Eye (tissue), 1 donor: ENCODE measurements around the gene RBM39.
"Not testable (repeated sequence)": the region's sequence is repeated elsewhere in the genome, so short reads cannot be mapped to it uniquely, and the experiment has no call there.

Source experiments
- DNase-seq: peaks from one replicate; pipeline ENCODE4 v3.0.0-alpha.2; 2015

The RBM39 gene

DNA sequence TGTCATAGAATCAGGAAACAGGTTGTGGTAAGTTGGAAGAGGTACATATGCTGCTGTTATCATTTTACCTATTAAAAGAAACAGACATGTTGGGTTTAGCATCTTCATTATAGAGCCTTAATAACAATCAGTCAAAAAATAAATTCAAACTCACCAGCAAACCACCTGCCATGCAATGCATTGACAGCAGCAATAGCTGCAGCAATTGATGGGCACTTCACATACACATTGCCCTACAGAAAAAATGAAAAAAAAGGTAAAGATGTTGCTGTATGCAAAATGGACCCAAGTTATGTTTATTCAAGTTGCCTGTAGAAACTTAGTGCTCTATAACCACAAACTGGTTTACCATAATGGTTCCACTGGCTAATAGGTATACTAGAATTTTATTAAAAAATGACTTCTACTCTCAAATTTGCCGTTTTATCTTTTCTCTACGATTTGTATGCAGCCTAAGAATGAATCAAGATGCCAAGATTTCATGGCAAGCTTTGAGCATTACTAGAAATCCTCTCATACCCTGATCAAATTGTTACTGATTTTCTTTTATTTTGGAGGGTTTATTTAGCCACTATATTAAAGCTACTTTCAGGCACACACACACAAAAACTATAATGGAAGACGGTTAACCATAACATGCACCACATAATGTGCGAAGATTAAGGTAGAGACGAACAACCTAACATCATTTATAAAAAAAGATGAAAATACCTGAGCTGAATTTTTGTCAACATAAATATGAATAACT lies 37.4 kb downstream of the RBM39 start:
- no peak for DNase-seq

- DNase-seq: no peak
Observed at GRCh38 chr20:35702824-35703695, 39.0 kb downstream of the RBM39 start.

- DNase-seq: no peak
Observed at GRCh38 chr20:35702051-35702823, 39.8 kb downstream of the RBM39 start.

DNA sequence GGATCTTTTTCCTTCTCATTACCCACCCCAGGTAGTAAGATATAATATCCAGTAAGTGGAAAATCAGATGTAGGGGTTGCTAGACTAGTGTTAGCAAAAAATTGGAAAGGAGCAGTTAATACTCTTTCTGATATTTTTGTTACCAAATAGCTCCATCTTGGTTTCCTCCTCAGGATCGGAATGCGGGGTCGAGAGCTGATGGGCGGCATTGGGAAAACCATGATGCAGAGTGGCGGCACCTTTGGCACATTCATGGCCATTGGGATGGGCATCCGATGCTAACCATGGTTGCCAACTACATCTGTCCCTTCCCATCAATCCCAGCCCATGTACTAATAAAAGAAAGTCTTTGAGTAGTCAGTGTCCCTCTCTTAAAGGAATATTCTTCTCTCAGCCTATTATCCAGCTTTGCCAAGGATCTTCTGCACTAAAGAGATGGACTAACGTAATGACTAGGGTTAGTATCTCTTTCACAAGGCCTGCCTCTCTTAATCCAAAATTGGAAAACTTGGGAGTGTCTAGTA lies 41.4 kb downstream of the RBM39 start:
- DNase-seq: no peak

GRCh38 chr20:35699957-35700624 lies 42.0 kb downstream of the RBM39 start:
- no peak for DNase-seq

- peak; percentile 96 for DNase-seq
Observed at GRCh38 chr20:35699127-35699956, 42.7 kb downstream of the RBM39 start, which contains the start of the genes NFS1 and ROMO1. Gene NFS1, minus strand, starts transcription at chr20:35699352. Its CDS starts 64 bp downstream, at chr20:35699288. Gene ROMO1, plus strand, starts transcription at chr20:35699405. Its CDS starts 228 bp downstream, at chr20:35699633.

DNA sequence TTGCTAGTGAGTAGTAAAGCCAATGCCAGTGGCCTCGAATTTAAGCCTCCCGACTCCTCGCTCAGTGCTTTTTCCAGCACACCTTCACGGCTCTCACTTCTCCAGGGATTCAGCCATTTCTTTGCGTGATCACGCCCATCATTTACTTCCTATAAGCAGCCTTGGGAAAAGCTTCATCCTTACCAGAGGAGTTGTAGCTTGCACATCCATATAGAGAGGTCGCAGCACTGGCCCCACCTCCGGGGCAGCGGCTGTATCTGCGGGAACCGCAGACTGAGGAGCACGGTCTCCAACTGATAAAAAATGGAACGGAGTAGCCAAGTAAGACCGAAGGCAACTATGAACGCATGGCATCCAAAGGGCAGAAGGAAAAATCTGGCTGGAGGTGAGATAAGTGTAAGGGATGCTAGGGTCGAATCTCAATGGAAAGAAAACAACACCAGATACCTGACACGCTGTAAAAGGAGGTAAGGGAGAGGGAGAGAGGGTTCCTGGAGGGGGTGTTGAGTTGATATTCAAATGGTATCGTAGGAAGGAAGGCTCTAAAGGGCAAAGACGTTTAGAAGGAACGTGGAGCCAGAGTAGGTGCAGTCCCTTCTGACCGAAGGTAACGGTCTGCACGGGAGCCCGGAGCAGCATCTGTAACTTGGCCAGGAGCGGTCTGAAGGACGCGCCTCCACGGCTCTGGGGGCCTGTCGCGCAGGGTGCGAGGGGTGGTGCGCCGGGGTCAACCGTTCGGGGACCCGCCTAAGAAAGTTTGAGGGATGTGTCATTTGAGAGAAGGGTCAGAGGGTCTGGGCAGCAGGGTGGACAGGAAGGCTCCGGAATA lies 43.5 kb downstream of the RBM39 start:
- no peak for DNase-seq

DNA sequence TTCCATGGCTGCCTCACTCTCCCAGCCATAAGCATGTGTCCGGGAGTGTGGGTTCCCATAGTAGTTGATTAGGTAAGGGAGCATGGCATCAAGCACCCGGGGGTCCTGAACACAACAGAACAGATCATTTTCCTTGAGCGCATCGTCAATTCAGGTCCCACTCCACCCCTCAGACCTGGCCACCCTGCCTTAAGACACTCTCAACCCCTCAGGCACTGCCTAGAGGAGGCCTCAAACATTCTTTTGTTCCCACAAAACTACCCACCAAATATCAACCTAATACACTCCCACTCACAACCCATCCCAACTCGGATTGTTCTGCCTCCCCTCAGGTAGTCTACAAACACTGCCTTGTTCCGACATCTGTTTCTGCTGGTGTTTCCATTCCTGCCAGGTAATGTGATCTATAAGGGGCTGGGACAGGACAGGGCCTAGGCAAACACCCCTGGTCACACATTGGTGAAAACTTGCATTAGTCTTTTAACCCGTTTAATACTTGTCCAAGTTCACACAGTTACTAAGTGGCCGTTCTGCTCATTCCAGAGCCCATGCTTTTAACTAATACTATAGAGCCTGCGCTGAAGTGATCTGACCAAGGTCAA lies 44.3 kb downstream of the RBM39 start:
- DNase-seq: no peak

DNA sequence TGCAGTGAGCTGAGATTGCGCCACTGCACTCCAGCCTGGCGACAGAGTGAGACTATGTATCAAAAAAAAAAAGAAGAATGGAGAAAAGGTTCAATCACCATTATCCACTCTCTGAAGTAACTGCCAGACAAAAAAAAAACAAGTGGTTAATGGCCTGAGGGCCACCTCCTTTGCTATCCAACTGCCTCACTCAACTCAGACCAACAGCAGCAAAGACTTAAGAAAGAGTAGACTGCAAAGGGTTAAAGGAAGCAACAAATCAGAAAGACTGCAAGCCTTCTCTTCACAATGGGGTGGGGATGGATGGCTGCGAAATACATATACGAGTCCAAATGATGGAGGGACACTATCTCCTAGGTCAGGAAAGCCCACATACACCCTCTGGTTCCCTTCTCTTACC lies 46.1 kb downstream of the RBM39 start:
- no peak for DNase-seq

- no peak for DNase-seq
Observed at GRCh38 chr20:35695245-35695749, 46.8 kb downstream of the RBM39 start.

- no peak for DNase-seq
Observed at GRCh38 chr20:35690265-35690664, 51.8 kb downstream of the RBM39 start.

DNA sequence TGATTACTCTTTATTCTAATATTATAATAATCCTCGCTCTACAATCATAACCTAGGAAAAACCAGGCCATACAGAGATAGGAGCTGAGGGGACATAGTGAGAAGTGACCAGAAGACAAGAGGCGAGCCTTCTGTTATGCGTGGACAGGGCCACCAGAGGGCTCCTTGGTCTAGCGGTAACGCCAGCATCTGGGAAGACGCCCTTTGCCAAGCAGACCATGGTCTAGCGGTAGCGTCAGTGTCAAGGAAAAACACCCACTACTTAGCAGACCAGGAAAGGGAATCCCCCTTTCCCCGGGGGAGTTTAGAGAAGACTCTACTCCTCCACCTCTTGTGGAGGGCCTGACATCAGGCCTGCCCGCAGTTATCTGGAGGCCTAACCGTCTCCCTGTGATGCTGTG lies 55.2 kb downstream of the RBM39 start:
- not testable (repeated sequence) for DNase-seq

- DNase-seq: not testable (repeated sequence)
Observed at GRCh38 chr20:35685368-35685767, 56.7 kb downstream of the RBM39 start.

GRCh38 chr20:35681960-35682359 lies 60.1 kb downstream of the RBM39 start:
- no peak for DNase-seq

GRCh38 chr20:35680452-35681183 lies 61.4 kb downstream of the RBM39 start:
- DNase-seq: no peak

DNA sequence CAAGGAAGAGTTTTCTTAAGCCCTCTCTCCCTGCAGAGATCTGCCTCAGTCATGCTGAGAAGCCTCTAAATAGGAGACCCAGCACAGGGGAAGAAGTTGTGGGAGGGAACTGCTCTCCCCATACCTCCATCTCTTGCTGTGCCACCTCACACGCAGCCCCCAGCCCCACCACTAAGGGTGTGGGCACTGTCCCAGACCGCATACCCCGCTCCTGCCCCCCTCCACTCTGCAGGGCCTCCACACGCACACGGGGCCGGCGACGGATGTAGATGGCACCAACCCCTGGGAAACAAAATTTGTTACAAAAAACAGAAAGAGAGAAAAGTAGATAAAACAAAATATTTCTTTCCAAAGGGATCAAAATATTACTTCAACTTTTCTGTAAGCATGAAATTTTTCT lies 67.1 kb downstream of the RBM39 start:
- DNase-seq: no peak

DNA sequence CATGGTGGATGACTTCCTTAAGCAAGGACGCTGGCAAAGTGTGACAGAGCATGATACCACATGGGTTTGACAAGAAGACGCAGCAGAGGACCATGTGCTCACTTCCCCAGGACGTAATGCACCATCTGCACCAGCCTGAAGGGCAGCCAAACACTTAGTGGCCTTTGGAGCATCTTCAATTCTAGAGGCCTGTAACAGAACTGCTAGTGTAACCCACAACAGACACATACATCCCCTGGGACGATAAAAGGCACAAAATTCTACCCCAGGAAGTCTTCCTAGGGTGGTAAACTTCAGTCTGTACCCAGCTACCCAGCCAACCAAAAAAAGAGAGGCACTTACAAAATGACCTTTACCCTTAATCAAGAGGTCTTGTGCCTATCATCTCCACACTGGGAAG lies 68.2 kb downstream of the RBM39 start:
- no peak for DNase-seq

- DNase-seq: no peak
Observed at GRCh38 chr20:35669681-35670080, 72.4 kb downstream of the RBM39 start.

GRCh38 chr20:35669221-35669620 lies 72.8 kb downstream of the RBM39 start:
- DNase-seq: no peak
